NCI-H1694 treated with DMSO at 0.1 percent for 48 hours (cell line): ENCODE data around the gene AEBP1.
A peak's percentile ranks its signal among the peaks of the same experiment; 100 is the strongest.

Experiments
- DNase-seq: peaks from one replicate; lab custom pipeline; 2025; lab: John Stamatoyannopoulos, UW

AEBP1 gene

GRCh38 chr7:44104860-44105771 lies 971 bp downstream of the AEBP1 start:
- DNase-seq, result no peak

- DNase-seq, result no peak
Observed at GRCh38 chr7:44105832-44106231, 1.7 kb downstream of the AEBP1 start.

- no peak for DNase-seq
Observed at GRCh38 chr7:44106311-44107065, 2.3 kb downstream of the AEBP1 start.

GRCh38 chr7:44107116-44107960 lies 3.2 kb downstream of the AEBP1 start:
- no peak for DNase-seq

GRCh38 chr7:44107961-44108767 lies 4.0 kb downstream of the AEBP1 start:
- DNase-seq, result no peak

- DNase-seq, result no peak
Observed at GRCh38 chr7:44108768-44109750, 4.9 kb downstream of the AEBP1 start.

- DNase-seq, result no peak
Observed at GRCh38 chr7:44109991-44110390, 5.8 kb downstream of the AEBP1 start.

- DNase-seq, result peak; percentile 35
Observed at GRCh38 chr7:44110719-44111635, 6.8 kb downstream of the AEBP1 start.

GRCh38 chr7:44111761-44112160 lies 7.6 kb downstream of the AEBP1 start:
- DNase-seq, result no peak

- DNase-seq, result no peak
Observed at GRCh38 chr7:44112231-44112996, 8.3 kb downstream of the AEBP1 start.

GRCh38 chr7:44112997-44113763 lies 9.0 kb downstream of the AEBP1 start:
- DNase-seq, result no peak

- DNase-seq, result no peak
Observed at GRCh38 chr7:44113764-44114354, 9.7 kb downstream of the AEBP1 start.

GRCh38 chr7:44114586-44115310 lies 10.6 kb downstream of the AEBP1 start:
- DNase-seq, result no peak

GRCh38 chr7:44116087-44116788 lies 12.1 kb downstream of the AEBP1 start:
- no peak for DNase-seq

GRCh38 chr7:44116789-44117666 lies 12.9 kb downstream of the AEBP1 start:
- no peak for DNase-seq
